IMR-90 (cell line): ENCODE measurements around the gene OR4D11. TPM values are rescaled to one million over a fixed set of nuclear protein-coding genes. Genes with fewer than 3 reads are reported as not detected.
"Not testable (repeated sequence)": the region's sequence is repeated elsewhere in the genome, so short reads cannot be mapped to it uniquely, and the experiment has no call there.

Source experiments
- ATAC-seq: fragments of 200-7000 bp; cut with Tn5 transposase; 2 replicates; pipeline ENCODE4 v1.9.1; 2020; ENCODE audit warnings: low read depth, mild to moderate bottlenecking, moderate library complexity
- BruUV-seq: library from RNA; stranded (reverse); fragments of 400-500 nt; replicated peaks from 2 replicates; lab custom pipeline; 2021; lab: Mats Ljungman, UMichigan
- CTCF ChIA-PET: fragments of 300-600 bp; formaldehyde crosslinking; extraction: SDS; loops from one replicate; lab custom pipeline; 2021; ENCODE audit warnings: antibody characterized with exemption; lab: Yijun Ruan, JAX
- POLR2A ChIA-PET: fragments of 300-600 bp; sonication (Branson Sonifier 250); formaldehyde crosslinking; loops from one replicate; lab custom pipeline; 2022; ENCODE audit warnings: antibody characterized with exemption; ENCODE audit not compliant: unreplicated experiment; lab: Charles Lee
- DNase-seq: peaks from one replicate; pipeline ENCODE4 v3.0.0; 2013
- H2AFZ ChIP-seq: replicated peaks from 2 replicates; pipeline ENCODE3; 2013; ENCODE audit warnings: low read length, mild to moderate bottlenecking; ENCODE audit not compliant: poor library complexity
- H2AK5ac ChIP-seq: 2 replicates; pipeline ENCODE4 v1.6.1; 2013; ENCODE audit warnings: low read depth, low read length, inconsistent platforms
- H2AK9ac ChIP-seq: replicated peaks from 2 replicates; pipeline ENCODE3; 2013; ENCODE audit warnings: mild to moderate bottlenecking, low read depth, low read length, moderate library complexity; ENCODE audit not compliant: poor library complexity
- H2BK120ac ChIP-seq: 2 replicates; pipeline ENCODE4 v1.6.1; 2013; ENCODE audit warnings: low read depth, low read length, inconsistent platforms
- H2BK15ac ChIP-seq: 3 replicates; pipeline ENCODE4 v1.6.1; 2013; ENCODE audit warnings: low read depth, low read length, inconsistent platforms
- H2BK20ac ChIP-seq: 2 replicates; pipeline ENCODE4 v1.6.1; 2013; ENCODE audit warnings: low read depth, mild to moderate bottlenecking, inconsistent platforms, low read length, moderate library complexity
- H2BK5ac ChIP-seq: 2 replicates; pipeline ENCODE4 v1.6.1; 2013; ENCODE audit warnings: mild to moderate bottlenecking, low read depth, low read length, inconsistent platforms; ENCODE audit not compliant: poor library complexity, severe bottlenecking
- H3K14ac ChIP-seq: replicated peaks from 2 replicates; pipeline ENCODE4 v1.6.1; 2013; ENCODE audit warnings: low read depth, low read length, inconsistent platforms
- H3K18ac ChIP-seq: 2 replicates; pipeline ENCODE4 v1.6.1; 2013; ENCODE audit warnings: low read depth, low read length, control low read depth
- H3K23ac ChIP-seq: 2 replicates; pipeline ENCODE4 v1.6.1; 2013; ENCODE audit warnings: low read depth, low read length, inconsistent platforms
- H3K27ac ChIP-seq: 2 replicates; pipeline ENCODE4 v1.5.1; 2013; ENCODE audit warnings: mild to moderate bottlenecking, control low read depth, low read length; ENCODE audit not compliant: insufficient read depth
- H3K27me3 ChIP-seq: 2 replicates; pipeline ENCODE4 v1.6.1; 2013; ENCODE audit warnings: low read length; ENCODE audit not compliant: control insufficient read depth, insufficient read depth
- H3K36me3 ChIP-seq: 2 replicates; pipeline ENCODE4 v1.6.1; 2013; ENCODE audit warnings: low read length, mixed read lengths; ENCODE audit not compliant: control insufficient read depth, insufficient read depth
- H3K4ac ChIP-seq: 2 replicates; pipeline ENCODE4 v1.6.1; 2013; ENCODE audit warnings: low read depth, low read length, inconsistent platforms
- H3K4me1 ChIP-seq: 2 replicates; pipeline ENCODE4 v1.6.1; 2013; ENCODE audit warnings: low read length, mixed read lengths; ENCODE audit not compliant: control insufficient read depth, insufficient read depth
- H3K4me2 ChIP-seq: 2 replicates; pipeline ENCODE4 v1.6.1; 2013; ENCODE audit warnings: low read depth, mild to moderate bottlenecking, control low read depth, low read length, moderate library complexity
- H3K4me3 ChIP-seq: 2 replicates; pipeline ENCODE4 v1.5.1; 2013; ENCODE audit warnings: low read depth, mild to moderate bottlenecking, control low read depth, low read length, moderate library complexity; ENCODE audit not compliant: insufficient read depth
- H3K56ac ChIP-seq: 2 replicates; pipeline ENCODE4 v1.6.1; 2013; ENCODE audit warnings: low read length, inconsistent platforms; ENCODE audit not compliant: insufficient read depth; ENCODE audit errors: extremely low read depth
- H3K79me1 ChIP-seq, 2 experiments: 2 replicates each; pipeline ENCODE4 v1.6.1; 2013; ENCODE audit warnings: low read length in 2 of 2, inconsistent platforms in 1 of 2, low read depth in 1 of 2
- H3K9ac ChIP-seq: 2 replicates; pipeline ENCODE4 v1.6.1; 2013; ENCODE audit warnings: low read depth, low read length, control low read depth
- H3K9me1 ChIP-seq: 2 replicates; pipeline ENCODE4 v1.6.1; 2013; ENCODE audit warnings: low read length, inconsistent platforms; ENCODE audit not compliant: insufficient read depth
- H3K9me3 ChIP-seq: 2 replicates; pipeline ENCODE4 v1.6.1; 2013; ENCODE audit warnings: low read length; ENCODE audit not compliant: control insufficient read depth, insufficient read depth
- H4K20me1 ChIP-seq: 2 replicates; pipeline ENCODE4 v1.6.1; 2013; ENCODE audit warnings: low read length, inconsistent platforms; ENCODE audit not compliant: insufficient read depth
- H4K5ac ChIP-seq: 2 replicates; pipeline ENCODE4 v1.6.1; 2013; ENCODE audit warnings: mild to moderate bottlenecking, low read depth, low read length, control low read depth
- H4K8ac ChIP-seq, 2 experiments: 2 replicates each; pipeline ENCODE4 v1.6.1; 2013; ENCODE audit warnings: low read depth in 2 of 2, low read length in 2 of 2, control low read depth in 1 of 2, inconsistent platforms in 1 of 2
- H4K91ac ChIP-seq: 2 replicates; pipeline ENCODE4 v1.6.1; 2013; ENCODE audit warnings: low read depth, low read length, inconsistent platforms; ENCODE audit not compliant: insufficient read depth
- POLR2A ChIP-seq: IDR thresholded peaks from 2 replicates; pipeline ENCODE4 v1.6.1; 2012; ENCODE audit warnings: mild to moderate bottlenecking, low read depth, low read length
- RFX5 ChIP-seq: IDR thresholded peaks from 2 replicates; pipeline ENCODE4 v1.8.0; 2012; ENCODE audit warnings: low read depth, mild to moderate bottlenecking, low read length, moderate library complexity
- WGBS, 2 experiments: methylation state at CpG; one replicate each; pipeline versions ENCODE4 v1.1.5 to v1.1.7; 2013; ENCODE audit warnings: missing lambda C conversion rate in 2 of 2; ENCODE audit not compliant: insufficient read length in 1 of 2; ENCODE audit errors: extremely low coverage in 2 of 2; 5-methylcytosine and 5-hydroxymethylcytosine counted together
- dilution Hi-C: fragments of 300-500 bp; cut with HindIII; formaldehyde crosslinking; loops from one replicate; pipeline ENCODE4 v1.14.3; 2018; ENCODE audit warnings: low sequenced_read_pairs; ENCODE audit not compliant: unreplicated experiment
- in situ Hi-C: fragments of 300-500 bp; cut with MboI; formaldehyde crosslinking; loops from 3 replicates; pipeline ENCODE4 v1.14.3; 2019; ENCODE audit warnings: low sequenced_read_pairs, inconsistent platforms, mixed read lengths
- intact Hi-C: fragments of 100-400 bp; cut with micrococcal nuclease; formaldehyde crosslinking; loops from 2 replicates; pipeline ENCODE4 v1.10.0; 2022
- polyA plus RNA-seq, 3 experiments: library from polyadenylated mRNA; depleted of rRNA; stranded (reverse); fragments of >200 nt; gene quantifications; 2 replicates each; pipeline ENCODE4 v1.2.3, GENCODE V29; 2012; ENCODE audit warnings: low replicate concordance in 1 of 3
- total RNA-seq: library from RNA; depleted of rRNA; stranded (reverse); fragments of >200 nt; gene quantifications from 2 replicates; pipeline ENCODE4 v1.2.3, GENCODE V29; 2012

OR4D11 gene
- total and polyA plus RNA-seq, 2 of the 4 experiments (the other 2 are of a cell fraction), result not detected

GRCh38 chr11:59542142-59542810, 38.9 kb downstream of the OR4D11 start:
- WGBS, 2 experiments, result 49% methylated on average over 2 of the region's 3 CpGs; no CpG with 5 or more reads in 1 of the 2 experiments
- Histone ChIP-seq H3K27ac (no peak overlapping the region), H4K5ac (no peak overlapping the region), H2BK20ac (no peak overlapping the region), H2AK9ac (no peak overlapping the region), H2AFZ (no peak overlapping the region), H2BK5ac (no peak overlapping the region), H3K9me1 (no peaks in the 10 kb centered on the region), H3K18ac (no peak overlapping the region), H3K9ac (no peak overlapping the region), H3K4me2 (no peak overlapping the region), H4K91ac (no peak overlapping the region), H3K4me3 (no peak overlapping the region), H3K4me1 (no peaks in the 10 kb centered on the region), H3K23ac (no peak overlapping the region), H4K8ac (no peak overlapping the region), H4K20me1 (no peaks in the 10 kb centered on the region), H3K4ac (no peak overlapping the region), H3K79me1 (no peaks in the 10 kb centered on the region), H2AK5ac (no peak overlapping the region), H3K36me3 (no peaks in the 10 kb centered on the region), H3K56ac (no peak overlapping the region), H2BK120ac (no peak overlapping the region), H3K9me3 (no peaks in the 10 kb centered on the region), H2BK15ac (no peak overlapping the region), H3K27me3 (no peaks in the 10 kb centered on the region), H3K14ac (no peak overlapping the region)
- TF ChIP-seq RFX5 (no peak), POLR2A (no peak)
- ChIA-PET CTCF (no interaction called here), POLR2A (no interaction called here)
- DNase-seq (no peak), ATAC-seq (no peak)
- in situ Hi-C loops, result no loop called here
- no TSS peak for BruUV-seq
- dilution Hi-C loops, result no loop called here
- intact Hi-C loops, result no loop called here

GRCh38 chr11:59543713-59544112, 40.3 kb downstream of the OR4D11 start:
- H3K27ac ChIP-seq, H4K91ac ChIP-seq, H4K8ac ChIP-seq, H3K4ac ChIP-seq, H2BK15ac ChIP-seq, BruUV-seq, H2BK20ac ChIP-seq, H3K27me3 ChIP-seq, H2AK5ac ChIP-seq, H4K5ac ChIP-seq, H3K14ac ChIP-seq, H3K36me3 ChIP-seq, H3K18ac ChIP-seq, H3K9me3 ChIP-seq, H3K79me1 ChIP-seq, dilution Hi-C loops, H3K4me3 ChIP-seq, H3K9me1 ChIP-seq, H2BK5ac ChIP-seq, POLR2A ChIA-PET, ATAC-seq, H4K20me1 ChIP-seq, H3K4me1 ChIP-seq, intact Hi-C loops, H3K23ac ChIP-seq, in situ Hi-C loops, H2BK120ac ChIP-seq, H2AFZ ChIP-seq, H3K4me2 ChIP-seq, H2AK9ac ChIP-seq, H3K9ac ChIP-seq, DNase-seq, H3K56ac ChIP-seq, CTCF ChIA-PET: not testable (repeated sequence)
- WGBS, 2 experiments, result no CpG with 5 or more reads among the region's 3 CpGs
